Non-pigmented ciliary epithelial cell (primary cell): ENCODE results near the gene KCNJ3.

Experiments
- DNase-seq: peaks from one replicate; pipeline ENCODE4 v3.0.0-alpha.2; 2010; ENCODE audit warnings: low read depth

Gene KCNJ3

GRCh38 chr2:154698296-154698720, at the start of gene KCNJ3:
Gene KCNJ3 (plus strand): TSS chr2:154698695. CDS start chr2:154698776, 81 bp downstream.
- no peak for DNase-seq

- no peak for DNase-seq
Measured at GRCh38 chr2:154655499-154655898, 43.0 kb upstream of the KCNJ3 start.

- DNase-seq: no peak
Measured at GRCh38 chr2:154658854-154659253, 39.6 kb upstream of the KCNJ3 start.

GRCh38 chr2:154664248-154664647, 34.2 kb upstream of the KCNJ3 start:
- no peak for DNase-seq

GRCh38 chr2:154670083-154670482, 28.4 kb upstream of the KCNJ3 start:
- no peak for DNase-seq

GRCh38 chr2:154673694-154674093, 24.8 kb upstream of the KCNJ3 start:
- no peak for DNase-seq

GRCh38 chr2:154677401-154677800, 21.1 kb upstream of the KCNJ3 start:
- no peak for DNase-seq

- DNase-seq: no peak
Measured at GRCh38 chr2:154681741-154682140, 16.8 kb upstream of the KCNJ3 start.

GRCh38 chr2:154686162-154686561, 12.3 kb upstream of the KCNJ3 start:
- no peak for DNase-seq

- DNase-seq: no peak
Measured at GRCh38 chr2:154688373-154688772, 10.1 kb upstream of the KCNJ3 start.

- DNase-seq: no peak
Measured at GRCh38 chr2:154689158-154689557, 9.3 kb upstream of the KCNJ3 start.

- DNase-seq: no peak
Measured at GRCh38 chr2:154692927-154693326, 5.6 kb upstream of the KCNJ3 start.

- DNase-seq: no peak
Measured at GRCh38 chr2:154693741-154694340, 4.7 kb upstream of the KCNJ3 start.

GRCh38 chr2:154694881-154695280, 3.6 kb upstream of the KCNJ3 start:
- DNase-seq: no peak

- no peak for DNase-seq
Measured at GRCh38 chr2:154696369-154696768, 2.1 kb upstream of the KCNJ3 start.

- DNase-seq: no peak
Measured at GRCh38 chr2:154696810-154697417, 1.6 kb upstream of the KCNJ3 start.

GRCh38 chr2:154697418-154698252, 860 bp upstream of the KCNJ3 start:
- no peak for DNase-seq

- DNase-seq: no peak
Measured at GRCh38 chr2:154698721-154699574, 453 bp downstream of the KCNJ3 start.

- no peak for DNase-seq
Measured at GRCh38 chr2:154699575-154699930, 1.1 kb downstream of the KCNJ3 start.

- DNase-seq: no peak
Measured at GRCh38 chr2:154700136-154700535, 1.6 kb downstream of the KCNJ3 start.

- DNase-seq: no peak
Measured at GRCh38 chr2:154704991-154705390, 6.5 kb downstream of the KCNJ3 start.

- DNase-seq: no peak
Measured at GRCh38 chr2:154706660-154707059, 8.2 kb downstream of the KCNJ3 start.
